Measurements from ENCODE around the gene PIK3C3.

PIK3C3 gene

DNA sequence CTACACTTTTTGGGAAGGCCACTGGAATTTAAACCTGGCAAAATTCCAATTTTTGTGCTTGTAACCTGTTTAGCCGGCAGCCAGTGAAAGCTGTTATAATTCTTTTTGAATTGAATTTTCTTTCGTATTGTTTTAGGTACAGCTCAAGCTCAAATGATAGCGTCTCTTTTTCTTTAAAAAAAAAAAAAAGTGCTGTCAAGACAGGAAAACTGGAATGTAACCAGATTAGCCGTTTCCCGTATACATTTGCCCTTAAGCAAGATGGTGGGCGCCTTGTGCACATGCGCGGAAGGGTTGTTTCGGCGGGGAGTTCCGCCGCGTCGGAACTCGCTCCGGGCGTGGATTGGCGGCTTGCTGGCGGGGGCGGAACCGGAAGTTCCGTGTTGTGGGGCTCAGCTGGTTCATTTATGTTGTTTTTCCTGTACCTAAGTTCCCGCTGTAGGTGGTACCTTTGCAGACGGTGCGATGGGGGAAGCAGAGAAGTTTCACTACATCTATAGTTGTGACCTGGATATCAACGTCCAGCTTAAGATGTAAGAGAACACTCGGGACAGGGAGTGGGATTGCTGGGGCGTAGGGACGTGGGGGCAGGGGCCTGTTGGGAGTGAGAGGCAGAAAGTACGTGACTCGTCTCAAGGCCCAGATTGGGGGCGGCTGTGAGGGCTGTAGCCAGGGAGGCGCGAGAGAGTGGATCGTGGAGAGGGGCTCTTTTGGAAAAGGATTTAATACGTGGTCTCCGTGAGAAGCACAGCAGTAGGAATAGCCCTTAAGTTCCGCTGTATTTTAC lies at the start of gene PIK3C3:
PIK3C3 (plus strand) TSS at position 408 of the 787 bp plus-strand sequence; CDS start at position 466, 58 bp downstream.
- DNase-seq = peak; percentile 72

DNA sequence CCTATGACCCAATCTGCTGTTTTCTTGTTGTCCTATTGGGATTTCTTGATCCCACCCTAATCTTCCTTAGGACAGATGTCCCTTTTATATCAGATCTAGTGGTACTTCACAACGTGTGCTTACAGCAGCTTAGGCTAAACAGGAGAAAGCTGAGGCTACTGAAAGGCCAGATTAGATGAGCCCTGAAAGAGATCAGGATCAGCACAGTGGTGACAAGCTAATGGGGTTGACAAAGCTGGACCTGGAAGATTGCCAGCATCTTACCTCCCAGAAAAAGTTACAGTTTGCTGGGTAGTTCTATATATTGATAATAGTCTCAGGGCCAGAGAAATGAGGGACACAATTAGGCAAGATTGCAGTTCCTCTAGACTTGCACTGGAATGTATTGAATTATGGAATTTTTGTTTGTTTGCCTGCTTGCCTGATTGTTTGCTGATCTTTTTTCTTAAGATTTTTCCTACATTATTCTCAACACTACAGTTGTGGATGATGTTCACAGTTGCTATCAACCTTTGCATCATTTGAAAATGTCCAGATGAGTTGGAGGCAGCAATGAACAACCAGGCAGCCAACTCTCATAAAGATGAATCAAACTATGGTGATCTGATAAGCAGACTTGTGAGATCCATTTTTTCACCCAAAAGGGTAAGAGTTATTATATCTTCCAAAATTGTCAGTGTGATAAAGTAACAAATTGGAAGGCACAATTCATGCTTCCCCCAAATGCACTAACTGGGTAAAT lies 49.1 kb upstream of the PIK3C3 start:
- no peak for DNase-seq

DNA sequence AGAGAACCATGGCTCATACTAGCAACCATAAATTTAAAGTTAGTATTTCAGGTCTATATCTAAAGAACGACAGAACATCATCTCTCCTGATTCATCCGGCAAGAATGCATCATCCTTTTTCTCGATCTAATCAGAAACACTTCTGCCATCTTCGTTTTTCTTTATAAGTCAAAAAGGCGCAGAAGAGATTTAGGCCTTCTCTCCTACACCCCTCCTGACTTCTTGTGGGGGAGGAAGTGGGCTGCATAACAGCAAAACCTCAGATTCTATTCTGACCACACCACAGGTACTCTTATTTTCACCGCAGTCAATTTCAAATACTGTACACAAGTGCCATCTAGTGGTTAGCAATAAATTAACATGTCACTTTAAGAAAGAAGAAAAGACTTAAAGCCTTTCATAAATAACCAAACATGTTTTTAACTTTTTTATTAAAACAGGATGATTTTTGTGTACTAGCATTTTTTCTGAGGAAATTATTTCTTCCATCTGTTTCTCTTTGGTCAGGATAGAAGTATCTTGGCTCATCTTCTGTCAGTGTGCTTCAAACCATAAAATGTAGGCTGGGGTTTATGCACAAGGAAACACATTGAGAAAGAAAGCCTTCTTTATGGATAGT lies 48.4 kb upstream of the PIK3C3 start:
- no peak for DNase-seq

DNA sequence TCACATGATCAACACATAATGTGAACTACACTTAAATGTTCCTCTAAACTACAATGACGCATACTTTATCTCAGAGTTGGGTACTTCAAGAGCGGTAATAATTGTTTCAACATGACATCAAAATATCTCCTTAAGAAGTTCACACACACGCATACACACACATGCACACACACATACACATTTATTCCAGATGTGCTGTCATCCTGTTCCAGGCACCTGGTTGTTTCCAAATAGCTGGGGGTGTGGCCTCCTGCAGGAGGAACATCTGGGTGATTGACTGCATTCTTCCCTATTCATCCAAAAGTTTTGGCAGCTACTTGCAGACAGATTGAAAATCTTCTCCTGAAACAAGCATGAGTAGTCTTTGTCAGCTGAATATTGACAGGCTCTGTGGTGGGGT lies 37.9 kb upstream of the PIK3C3 start:
- no peak for DNase-seq

DNA sequence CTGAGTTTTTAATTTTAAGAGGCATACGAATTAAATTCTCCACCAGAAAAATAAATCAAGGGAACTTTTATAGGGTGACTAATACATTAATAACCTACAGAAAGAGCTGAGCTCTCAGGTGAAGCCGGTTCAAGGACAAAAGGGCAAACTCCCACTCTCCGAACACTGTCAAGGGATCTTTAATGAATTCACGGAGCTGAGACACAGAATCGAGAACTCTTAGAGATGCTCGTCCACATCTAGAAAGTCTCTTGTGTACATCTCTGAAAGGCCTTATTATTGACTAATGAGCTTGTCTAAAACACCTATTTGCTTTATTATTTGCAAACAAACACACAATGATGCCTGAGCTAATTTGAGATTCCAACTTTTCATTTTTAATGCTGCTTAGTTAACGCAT lies 33.3 kb upstream of the PIK3C3 start:
- no peak for DNase-seq

DNA sequence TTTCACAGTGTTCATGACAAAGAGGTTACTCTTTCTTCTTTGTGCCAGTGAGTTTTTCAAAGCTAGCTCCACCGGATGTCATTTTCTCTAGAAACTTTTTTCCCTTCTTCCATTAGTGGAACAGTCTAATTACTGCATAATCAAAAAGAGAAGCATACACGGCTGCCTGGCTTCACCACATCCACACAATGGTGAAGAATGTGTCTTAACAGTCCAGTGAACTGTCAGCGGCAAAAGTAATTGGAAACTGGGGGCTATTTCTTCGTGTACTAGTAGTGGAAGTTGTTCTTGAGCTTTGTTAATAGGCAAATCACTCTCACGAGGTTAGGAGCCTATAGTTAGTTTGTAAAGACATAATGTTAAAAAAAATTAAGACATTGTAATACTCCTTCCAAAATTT lies 32.9 kb upstream of the PIK3C3 start:
- no peak for DNase-seq

DNA sequence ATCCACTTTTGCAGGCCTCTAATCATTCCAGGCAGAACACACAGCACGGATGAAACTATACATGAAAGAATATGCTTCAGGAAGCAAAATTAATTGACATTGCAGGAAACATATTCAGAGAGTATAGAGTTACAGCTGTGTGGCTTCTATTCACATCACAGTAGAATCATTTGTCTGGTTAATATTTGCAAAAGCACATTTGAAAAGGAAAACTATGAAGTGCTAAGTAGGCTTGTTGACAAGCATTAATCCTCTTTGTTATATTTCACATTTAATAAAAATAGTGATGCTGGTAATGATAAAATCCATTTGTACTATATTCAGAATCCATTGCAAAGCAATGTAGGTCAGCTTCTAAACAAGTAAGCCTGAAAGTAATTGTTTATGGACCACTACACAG lies 32.2 kb upstream of the PIK3C3 start:
- DNase-seq = no peak

DNA sequence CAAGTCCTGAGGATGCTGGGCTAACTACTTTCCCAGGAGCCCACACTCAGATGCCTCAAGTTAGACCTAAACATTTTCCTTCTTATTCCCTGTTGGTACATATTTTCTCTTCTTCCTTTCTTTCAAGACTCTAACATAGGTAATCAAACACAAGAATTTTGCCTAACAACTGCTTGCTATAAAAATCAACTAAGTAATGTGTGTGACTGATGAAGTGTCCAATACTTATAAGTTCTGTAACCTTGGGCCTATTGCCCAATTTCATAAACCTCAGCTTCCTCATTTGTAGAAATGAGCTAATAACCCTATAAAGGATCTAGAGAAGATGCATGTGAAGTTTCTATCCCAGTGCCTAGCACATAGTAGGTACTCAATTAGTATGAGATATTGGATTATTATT lies 31.6 kb upstream of the PIK3C3 start:
- no peak for DNase-seq

DNA sequence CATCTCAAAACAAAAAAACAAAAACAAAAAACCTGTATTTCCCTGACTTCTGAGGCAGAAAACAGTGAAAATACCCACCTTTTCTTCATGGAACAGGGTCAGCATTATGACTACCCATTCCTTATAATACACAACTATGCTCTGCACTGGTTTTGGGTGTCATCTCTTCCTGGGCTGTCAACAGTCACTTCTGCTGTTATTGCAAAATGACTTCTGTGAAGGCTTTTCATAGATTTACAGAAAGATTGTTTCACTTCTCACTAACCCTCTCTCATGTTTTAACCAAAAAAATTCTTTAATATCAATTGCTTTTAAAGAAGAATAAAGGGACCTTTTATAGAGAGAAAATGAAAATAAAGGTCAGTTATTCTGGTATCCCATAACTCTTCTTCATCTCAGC lies 26.5 kb upstream of the PIK3C3 start:
- no peak for DNase-seq

DNA sequence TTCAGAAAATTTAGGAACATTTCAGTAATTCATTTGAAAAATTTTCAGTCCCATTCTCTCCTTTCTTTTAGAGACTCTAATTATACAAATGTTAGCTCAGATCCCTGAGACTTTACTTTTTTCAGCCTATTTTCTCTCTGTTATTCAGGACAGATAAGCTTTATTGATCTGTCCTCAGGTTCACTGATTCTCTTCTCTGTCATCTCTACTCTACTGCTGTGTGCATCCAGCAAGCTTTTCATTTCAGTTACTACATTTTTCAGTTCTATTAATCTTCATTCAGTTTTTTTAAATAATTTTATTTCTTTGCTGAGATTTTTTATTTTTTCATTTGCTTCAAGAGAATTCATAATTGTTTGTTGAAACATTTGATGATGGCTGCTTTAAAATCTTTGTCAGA lies 22.1 kb upstream of the PIK3C3 start:
- DNase-seq = no peak

DNA sequence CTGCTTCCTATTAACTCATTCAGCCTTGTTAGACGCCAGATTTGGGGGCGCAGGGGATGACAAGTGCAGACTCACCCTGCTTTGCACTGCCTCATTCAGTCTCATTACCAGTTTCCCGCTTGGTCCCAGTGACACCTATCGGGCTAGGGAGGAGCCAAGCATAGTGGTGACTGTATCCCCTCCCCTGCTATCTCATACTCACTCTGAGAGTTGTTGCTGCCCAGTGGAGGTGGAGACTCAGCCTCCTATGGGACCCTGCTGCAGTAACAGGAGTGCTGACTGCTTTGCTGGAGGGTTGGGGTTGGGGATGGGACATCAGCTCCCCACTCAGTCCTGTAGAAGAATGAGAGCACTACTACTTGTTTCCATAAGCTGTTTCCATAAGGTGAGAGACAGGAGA lies 21.3 kb upstream of the PIK3C3 start:
- DNase-seq = no peak

DNA sequence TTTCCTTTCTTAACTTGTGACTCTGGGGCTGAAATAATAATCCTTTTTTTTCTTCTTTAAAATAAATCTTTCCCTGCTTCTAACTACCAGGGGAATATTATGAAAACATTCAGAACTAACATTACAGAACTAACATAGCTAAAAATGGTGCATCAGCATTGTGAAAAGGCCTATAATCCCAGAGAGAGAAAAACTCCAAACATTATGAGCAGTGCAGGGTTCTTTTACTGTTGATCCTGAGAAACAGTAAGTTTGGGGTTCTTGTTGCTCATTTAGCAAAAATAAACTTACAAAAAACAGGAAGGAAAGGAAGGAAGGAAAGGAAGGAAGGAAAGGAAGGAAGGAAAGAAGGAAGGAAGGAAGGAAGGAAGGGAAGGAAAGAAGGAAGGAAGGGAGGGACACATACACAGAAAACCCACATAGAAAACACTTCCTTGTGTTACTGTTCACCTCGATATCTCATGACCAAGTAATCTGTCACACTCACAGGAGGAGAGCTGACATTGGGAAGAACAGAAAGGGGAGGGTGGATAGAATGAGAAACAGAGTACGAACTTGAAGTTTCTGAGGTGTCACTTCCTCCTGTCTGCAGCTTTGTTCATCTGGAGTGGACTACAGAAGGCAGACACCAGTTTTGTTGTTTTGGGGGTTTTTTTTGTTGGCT lies 18.4 kb upstream of the PIK3C3 start:
- DNase-seq = no peak

DNA sequence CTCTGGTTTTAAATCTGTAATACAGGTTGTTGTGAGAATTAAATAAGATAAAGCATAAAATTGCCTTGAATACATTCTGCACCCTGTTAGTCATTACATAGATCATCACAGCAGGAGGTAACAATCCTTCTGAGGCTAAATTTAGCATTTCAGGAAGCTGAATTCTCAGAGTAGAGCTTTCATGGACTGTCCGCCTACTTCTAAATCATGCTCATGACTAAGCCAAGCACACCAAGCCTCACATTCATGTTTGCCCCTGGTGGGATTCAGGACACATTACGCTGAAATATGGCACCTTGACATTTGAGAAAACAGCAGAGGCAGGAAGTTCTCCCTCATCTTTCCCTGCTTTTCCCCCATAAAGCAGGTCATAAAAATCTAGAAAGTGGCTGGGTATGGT lies 16.6 kb upstream of the PIK3C3 start:
- DNase-seq = no peak

DNA sequence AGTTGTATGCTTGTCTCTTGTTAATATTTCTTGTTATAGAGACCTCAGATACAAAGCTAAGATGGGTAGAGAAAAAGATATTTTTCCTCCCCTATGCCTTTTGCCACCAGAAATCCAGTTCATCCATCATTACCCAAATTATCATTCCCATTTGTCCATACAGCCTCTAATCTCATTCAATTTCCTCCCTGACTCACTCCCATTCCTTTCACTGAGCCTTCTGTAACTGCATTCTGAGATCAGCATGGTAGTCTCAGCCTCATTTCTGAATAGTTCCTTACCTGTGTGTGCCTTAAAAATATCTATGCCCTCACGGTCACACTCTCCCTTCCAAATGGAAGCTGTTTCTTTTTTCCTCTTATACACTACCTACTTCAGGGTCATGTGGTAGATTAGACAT lies 15.7 kb upstream of the PIK3C3 start:
- no peak for DNase-seq

DNA sequence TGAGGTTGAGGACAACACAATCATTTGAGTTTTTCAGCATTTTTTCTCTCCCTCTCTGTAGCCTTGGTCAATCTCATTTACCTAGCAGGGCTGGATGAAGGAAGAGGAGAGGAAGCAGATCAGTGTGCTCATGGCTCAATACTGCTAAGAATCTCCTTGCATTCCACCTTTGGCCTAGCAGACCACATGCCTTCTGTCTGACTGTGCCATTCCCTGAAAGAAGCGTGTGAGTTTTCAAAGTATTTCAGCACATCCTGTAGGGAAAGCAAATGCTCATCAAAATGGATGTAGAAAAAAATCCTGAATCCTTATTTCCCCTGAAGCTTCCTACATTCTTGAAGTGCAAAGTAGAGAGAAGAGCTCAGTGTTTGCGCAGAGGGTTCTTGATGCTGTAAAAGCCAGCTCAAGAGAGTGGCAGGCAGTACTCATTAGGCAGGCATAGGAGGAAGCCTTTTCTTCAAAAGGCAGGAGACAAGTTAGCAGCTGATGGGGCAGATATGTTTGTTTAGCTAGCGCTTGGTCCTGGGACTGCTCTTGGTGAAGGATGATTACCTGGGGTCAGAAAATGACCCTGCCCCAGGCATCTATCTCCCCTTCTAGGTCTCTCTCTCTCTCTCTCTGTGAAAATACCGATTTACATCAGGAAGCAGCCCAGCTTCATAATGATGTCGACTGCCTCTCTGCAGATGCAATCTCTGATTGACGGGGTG lies 14.4 kb upstream of the PIK3C3 start:
- DNase-seq = no peak

DNA sequence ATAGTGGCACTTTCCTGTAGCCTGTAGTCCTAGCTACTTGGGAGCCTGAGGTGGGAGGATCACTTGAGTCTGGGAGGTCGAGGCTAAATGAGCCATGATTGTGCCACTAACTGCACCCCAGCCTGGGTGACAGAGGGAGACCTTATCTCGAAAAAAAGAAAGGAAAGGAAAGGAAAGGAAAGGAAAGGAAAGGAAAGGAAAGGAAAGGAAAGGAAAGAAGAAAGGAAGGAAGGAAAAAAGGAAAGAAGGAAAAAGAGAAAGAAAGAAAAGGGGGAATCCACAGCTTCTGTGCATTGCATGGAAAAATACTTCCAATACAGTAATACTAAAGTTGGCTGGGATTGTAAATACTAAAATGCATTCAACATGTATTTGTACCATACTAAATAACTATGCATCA lies 12.8 kb upstream of the PIK3C3 start:
- DNase-seq = no peak

DNA sequence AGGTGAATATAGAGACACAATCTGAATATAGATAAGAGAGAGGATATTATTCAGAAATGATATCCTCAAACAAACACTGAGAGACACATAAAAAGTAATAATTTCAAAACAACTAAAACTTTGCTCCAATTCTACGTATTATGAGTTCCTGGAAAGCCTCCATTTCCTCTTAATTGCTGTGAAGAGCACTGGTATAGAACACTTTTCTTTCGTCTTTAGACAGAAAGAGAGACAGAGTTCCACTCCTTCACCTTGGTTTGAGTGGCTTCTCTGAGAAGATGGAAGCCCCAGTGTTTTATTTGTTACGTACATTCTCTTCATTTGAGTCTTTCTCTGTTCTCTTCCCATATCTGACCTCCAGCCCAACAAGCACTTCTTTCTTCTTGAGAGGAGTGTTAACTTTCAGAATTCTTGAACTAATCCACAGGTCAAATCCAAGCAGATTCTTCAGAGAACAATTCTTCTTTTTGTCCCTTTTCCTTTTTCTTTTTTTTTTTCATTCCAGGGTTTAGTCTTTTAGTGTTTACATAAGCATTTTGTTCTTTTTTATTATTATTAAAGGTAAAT lies 6.4 kb upstream of the PIK3C3 start:
- no peak for DNase-seq

DNA sequence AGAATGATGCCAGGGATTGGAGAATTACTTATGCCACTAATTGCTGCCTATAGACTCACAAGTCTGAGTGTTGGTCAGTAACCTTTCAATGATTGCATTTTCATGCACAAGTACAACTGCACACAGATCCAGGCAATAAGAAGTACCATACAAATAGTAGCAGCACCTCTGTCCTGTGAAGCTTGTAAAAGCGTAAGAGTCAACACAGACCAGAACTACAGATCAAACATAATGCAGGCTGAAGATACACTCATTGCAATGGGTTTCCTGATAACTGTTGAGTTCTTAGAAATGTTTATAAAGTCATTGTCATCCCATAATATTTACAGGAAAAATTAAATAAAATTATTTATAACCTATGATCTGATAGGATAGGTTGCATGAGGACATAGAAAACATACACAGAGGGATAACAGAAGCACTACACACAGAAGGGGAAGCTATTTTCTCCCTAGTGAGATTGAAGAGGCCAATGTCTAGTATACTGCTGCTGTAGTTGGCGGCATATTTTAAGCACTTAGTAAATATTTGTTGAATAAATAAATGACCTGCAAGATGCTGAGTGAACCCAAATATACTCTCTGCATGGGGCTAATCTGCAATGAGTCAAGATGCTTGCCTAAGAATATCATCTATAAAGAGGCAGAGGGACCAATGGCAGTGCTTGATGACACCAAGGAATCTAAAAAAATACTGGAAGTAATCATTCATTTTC lies 5.7 kb upstream of the PIK3C3 start:
- DNase-seq = no peak

DNA sequence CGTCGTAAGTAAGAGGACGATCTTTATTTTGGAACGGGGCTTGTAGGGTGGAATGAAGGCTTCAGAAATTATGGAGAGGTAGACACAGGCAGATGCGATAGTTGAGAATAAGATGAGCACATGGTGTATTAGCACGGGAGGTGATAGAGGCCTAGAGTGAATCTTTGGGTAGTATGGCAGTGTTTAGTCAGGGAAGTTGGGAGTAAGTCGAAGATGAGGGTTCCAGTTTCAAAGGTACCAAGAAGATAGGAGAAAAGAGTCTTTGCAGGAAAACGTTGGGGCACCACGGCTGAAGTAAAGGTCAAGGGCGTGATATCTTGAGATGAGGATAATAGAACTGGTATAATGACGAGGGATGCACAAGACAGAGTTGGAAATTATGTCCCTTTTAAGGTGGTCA lies 654 bp downstream of the PIK3C3 start:
- DNase-seq = no peak

DNA sequence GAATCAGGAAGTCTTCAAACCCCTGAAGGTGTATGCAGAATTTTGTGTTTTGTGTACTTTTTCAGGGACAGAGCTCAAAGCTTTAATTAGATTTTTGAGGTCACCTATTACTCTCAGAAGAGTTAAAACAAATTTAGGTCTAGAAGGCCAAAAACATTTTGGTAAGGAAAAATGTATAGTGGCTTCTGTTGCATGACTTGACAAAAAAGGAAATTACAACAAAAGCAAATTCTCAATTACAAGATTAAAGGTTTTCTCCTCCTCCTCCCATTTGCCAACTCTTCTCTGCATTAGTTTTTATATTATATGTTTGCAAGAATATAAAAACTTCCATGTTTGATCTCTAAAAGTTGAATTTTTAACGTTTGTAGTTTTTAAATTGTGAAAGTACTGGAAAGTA lies 4.0 kb downstream of the PIK3C3 start:
- no peak for DNase-seq

DNA sequence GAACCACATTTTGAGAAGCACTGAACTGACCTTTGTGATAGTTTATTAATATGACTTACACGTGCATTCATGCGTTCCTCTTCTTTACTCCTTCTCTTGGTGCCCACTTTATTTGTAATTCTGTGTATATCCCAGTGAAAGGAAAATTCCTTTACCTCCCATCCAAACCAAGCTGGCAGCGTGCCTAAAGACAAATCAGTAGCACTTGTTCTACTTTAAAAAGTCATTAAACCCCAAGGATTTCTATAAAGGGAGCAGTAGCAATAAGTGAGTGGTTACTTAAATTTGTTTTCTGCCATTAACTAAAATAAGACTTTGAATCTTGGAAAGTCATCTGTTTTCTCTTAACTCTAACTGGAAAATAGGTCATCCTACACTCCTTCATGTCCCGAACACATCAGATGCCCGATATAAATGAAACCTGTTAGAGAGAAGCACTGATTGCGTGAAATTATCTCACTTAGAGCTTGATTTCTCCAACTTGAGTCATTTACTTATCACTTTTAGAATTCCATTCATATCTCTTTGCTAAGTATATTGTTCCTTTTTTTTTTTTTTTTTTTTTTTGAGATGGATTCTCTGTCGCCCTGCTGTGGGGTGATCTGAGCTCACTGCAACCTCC lies 10.7 kb downstream of the PIK3C3 start:
- no peak for DNase-seq

Measured in SIG-M5 (cell line).